ENCODE data around the gene NHSL2. TPM values are rescaled to one million over a fixed set of nuclear protein-coding genes. Genes with fewer than 3 reads are reported as not detected.

Gene NHSL2
- total RNA-seq, 2 donors from 2014 or later = 6.9 to 11.2 TPM

GRCh38 chrX:71919886-71920285 is 9.2 kb downstream of the NHSL2 start:
- Mint-ChIP-seq H3K36me3 (ENCODE audit: low read depth) (no peaks in the 10 kb centered on the region), H3K27me3 (ENCODE audit: insufficient read depth) (no peaks in the 10 kb centered on the region), H3K4me1 (peaks cover 20% of the 10 kb centered on the region), H3K4me3 (no peak overlapping the region), H3K27ac (no peak overlapping the region), H3K9me3 (peaks cover 43% of the 10 kb centered on the region)
- no peak for TF ChIP-seq CTCF (conservative IDR thresholded peaks at IDR 0.05)
- WGBS, 2 experiments (ENCODE audit: insufficient coverage in 1 of 2, insufficient read length in 1 of 2) = 96 to 100% methylated on average over 1 to 3 of the region's 4 CpGs
- DNase-seq = no peak
- Histone ChIP-seq H3K27me3 (ENCODE audit: control insufficient read depth, insufficient read depth, low read length, poor library complexity, severe bottlenecking) (no peaks in the 10 kb centered on the region), H3K9me3 (ENCODE audit: control insufficient read depth, low read length) (no peaks in the 10 kb centered on the region), H3K9ac (ENCODE audit: extremely low read depth, low read length, poor library complexity, severe bottlenecking) (no peak overlapping the region), H3K36me3 (ENCODE audit: control insufficient read depth, insufficient read depth, low read length) (no peaks in the 10 kb centered on the region), H3K4me1 (ENCODE audit: control insufficient read depth, insufficient read depth, low read length) (no peaks in the 10 kb centered on the region), H3K4me3 (ENCODE audit: low read length) (no peak overlapping the region), H3K27ac (ENCODE audit: low read depth, low read length) (no peak overlapping the region)

GRCh38 chrX:71922686-71923085 is 12.0 kb downstream of the NHSL2 start:
- Mint-ChIP-seq H3K36me3 (ENCODE audit: low read depth) (no peaks in the 10 kb centered on the region), H3K27ac (no peak overlapping the region), H3K4me1 (peaks cover 15% of the 10 kb centered on the region), H3K27me3 (ENCODE audit: insufficient read depth) (no peaks in the 10 kb centered on the region), H3K4me3 (no peak overlapping the region), H3K9me3 (peaks cover 46% of the 10 kb centered on the region)
- 80% methylated on average over 1 of the region's 1 CpG; no CpG with 5 or more reads in 1 of the 2 experiments for WGBS, 2 experiments (ENCODE audit: insufficient coverage in 1 of 2, insufficient read length in 1 of 2)
- no peak for TF ChIP-seq CTCF (conservative IDR thresholded peaks at IDR 0.05)
- H3K4me1 ChIP-seq (ENCODE audit: control insufficient read depth, insufficient read depth, low read length) = no peaks in the 10 kb centered on the region
- no peak overlapping the region for H3K9ac ChIP-seq (ENCODE audit: extremely low read depth, low read length, poor library complexity, severe bottlenecking)
- no peak overlapping the region for H3K4me3 ChIP-seq (ENCODE audit: low read length)
- no peak for DNase-seq
- no peaks in the 10 kb centered on the region for H3K36me3 ChIP-seq (ENCODE audit: control insufficient read depth, insufficient read depth, low read length)
- no peak overlapping the region for H3K27ac ChIP-seq (ENCODE audit: low read depth, low read length)
- H3K9me3 ChIP-seq (ENCODE audit: control insufficient read depth, low read length) = no peaks in the 10 kb centered on the region
- H3K27me3 ChIP-seq (ENCODE audit: control insufficient read depth, insufficient read depth, low read length, poor library complexity, severe bottlenecking) = no peaks in the 10 kb centered on the region

GRCh38 chrX:71923516-71923915 is 12.9 kb downstream of the NHSL2 start:
- Mint-ChIP-seq H3K4me1 (peaks cover 11% of the 10 kb centered on the region), H3K9me3 (peaks cover 44% of the 10 kb centered on the region), H3K27me3 (ENCODE audit: insufficient read depth) (no peaks in the 10 kb centered on the region), H3K4me3 (no peak overlapping the region), H3K36me3 (ENCODE audit: low read depth) (no peaks in the 10 kb centered on the region), H3K27ac (no peak overlapping the region)
- Histone ChIP-seq H3K9me3 (ENCODE audit: control insufficient read depth, low read length) (no peaks in the 10 kb centered on the region), H3K9ac (ENCODE audit: extremely low read depth, low read length, poor library complexity, severe bottlenecking) (no peak overlapping the region), H3K4me1 (ENCODE audit: control insufficient read depth, insufficient read depth, low read length) (no peaks in the 10 kb centered on the region), H3K27me3 (ENCODE audit: control insufficient read depth, insufficient read depth, low read length, poor library complexity, severe bottlenecking) (no peaks in the 10 kb centered on the region), H3K27ac (ENCODE audit: low read depth, low read length) (no peak overlapping the region), H3K4me3 (ENCODE audit: low read length) (no peak overlapping the region), H3K36me3 (ENCODE audit: control insufficient read depth, insufficient read depth, low read length) (no peaks in the 10 kb centered on the region)
- DNase-seq = no peak
- no peak for TF ChIP-seq CTCF (conservative IDR thresholded peaks at IDR 0.05)
- WGBS, 2 experiments (ENCODE audit: insufficient coverage in 1 of 2, insufficient read length in 1 of 2) = 93 to 95% methylated on average over 3 of the region's 3 CpGs

All from endodermal cell (in vitro differentiated cells).